ENCODE measurements around the gene C13orf46. TPM values are rescaled to one million over a fixed set of nuclear protein-coding genes. Genes with fewer than 3 reads are reported as not detected.

The C13orf46 gene
- polyA plus RNA-seq, 2 of the 4 experiments (the other 2 are of a cell fraction): 0.05 to 0.13 TPM

DNA sequence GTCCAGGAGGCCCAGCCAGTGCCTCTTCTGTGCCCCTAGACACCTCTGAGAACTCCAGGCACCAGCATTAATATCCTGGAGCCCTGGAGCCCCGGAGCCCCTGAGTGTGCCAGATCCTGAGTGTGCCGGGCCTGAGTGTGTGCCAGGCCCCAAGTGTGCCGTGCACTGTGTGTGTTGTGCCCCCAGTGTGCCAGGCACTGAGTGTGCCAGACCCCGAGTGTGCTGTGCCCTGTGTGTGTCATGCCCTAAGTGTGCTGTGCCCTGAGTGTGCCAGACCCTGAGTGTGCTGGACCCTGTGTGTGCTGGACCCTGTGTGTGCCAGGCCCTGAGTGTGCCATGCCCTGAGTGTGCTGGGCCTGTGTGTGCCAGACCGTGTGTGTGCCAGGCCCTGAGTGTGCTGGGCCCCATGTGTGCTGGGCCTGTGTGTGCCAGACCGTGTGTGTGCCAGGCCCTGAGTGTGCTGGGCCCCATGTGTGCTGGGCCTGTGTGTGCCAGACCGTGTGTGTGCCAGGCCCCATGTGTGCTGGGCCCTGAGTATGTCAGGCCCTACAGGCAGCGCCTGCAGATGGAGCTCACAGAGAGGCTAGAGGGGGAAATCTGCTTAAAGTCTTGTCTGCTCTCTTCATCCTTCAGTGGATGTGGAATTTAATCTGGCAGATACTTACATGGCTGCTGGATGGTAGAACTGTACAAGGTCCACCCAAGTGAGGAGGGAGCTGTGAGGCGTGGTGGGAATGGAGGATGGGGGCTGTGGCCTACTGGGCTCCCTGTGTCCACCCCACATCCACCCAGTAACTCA is 53.9 kb downstream of the C13orf46 start:
- Histone ChIP-seq H3K4me1 (no peaks in the 10 kb centered on the region), H3K9me3 (peaks cover 19% of the 10 kb centered on the region; the same call in 2 of the 3 replicates), H3K4me3 (no peak overlapping the region), H3K27ac (no peak overlapping the region), H3K4me2 (no peak overlapping the region)
- DNase-seq (ENCODE audit: low read depth in 1 of 2, low spot score in 1 of 2) (no peak), ATAC-seq (no peak), FAIRE-seq (no peak)
- TF ChIP-seq GATA3 (IDR thresholded peaks at IDR 0.05; ENCODE audit: borderline replicate concordance): no peak
- no peak for TF ChIP-seq TP53 (CRISPR knock-in tag; IDR thresholded peaks at IDR 0.05)
- no peak for TF ChIP-seq BHLHE40 (IDR thresholded peaks at IDR 0.05; ENCODE audit: low read depth, low read length)
- no peak for TF ChIP-seq RFX5 (IDR thresholded peaks at IDR 0.05)
- TF ChIP-seq PBX3 (IDR thresholded peaks at IDR 0.05): no peak
- TF ChIP-seq ZNF302 (CRISPR knock-in tag; IDR thresholded peaks at IDR 0.05): no peak
- no peak for TF ChIP-seq POLR2AphosphoS2 (conservative IDR thresholded peaks at IDR 0.05; ENCODE audit: low read length)
- TF ChIP-seq EHMT2 (IDR thresholded peaks at IDR 0.05; ENCODE audit: low read depth): no peak
- POLR2A ChIA-PET: no interaction called here
- WGBS (ENCODE audit: missing lambda C conversion rate): 37% methylated on average over 4 of the region's 9 CpGs
- CTCF ChIA-PET: no interaction called here

DNA sequence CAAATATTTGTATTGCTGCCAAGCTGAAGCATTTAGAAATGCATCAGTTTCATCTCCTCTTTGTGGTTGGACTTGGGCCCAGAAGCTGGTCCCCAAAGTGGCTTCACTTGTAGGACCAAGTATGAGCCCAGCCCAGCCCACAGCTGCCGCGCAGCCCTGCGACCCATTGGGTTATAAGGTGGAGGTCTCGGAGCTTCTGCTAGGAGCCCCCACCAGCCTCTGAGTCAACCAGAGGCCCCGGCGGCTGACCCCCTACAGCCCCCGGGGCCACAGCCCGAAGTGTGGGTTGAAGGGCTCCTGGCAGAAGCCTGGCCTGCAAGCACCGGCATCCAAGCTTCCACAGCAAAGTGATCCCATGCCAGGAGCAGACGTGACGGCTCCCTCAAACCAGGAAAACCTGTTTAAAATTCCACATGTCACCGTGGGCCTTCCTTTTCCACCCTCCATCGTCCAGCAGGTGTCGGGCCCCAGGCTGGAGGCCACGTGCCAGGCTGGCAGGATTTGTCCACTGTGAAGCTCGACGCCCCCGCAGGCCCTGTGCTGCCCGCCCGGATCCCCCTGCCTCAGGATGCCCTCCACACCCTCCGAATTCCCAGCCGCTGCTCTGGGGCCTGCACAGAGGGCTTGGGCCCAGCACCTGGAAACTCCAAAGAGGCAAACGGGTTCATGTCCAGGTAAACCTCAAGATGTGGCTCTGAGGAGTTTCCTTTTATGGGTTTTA is 54.7 kb downstream of the C13orf46 start:
- DNase-seq (ENCODE audit: low read depth in 1 of 2, low spot score in 1 of 2): no peak
- Histone ChIP-seq H3K4me1 (no peaks in the 10 kb centered on the region), H3K27ac (no peak overlapping the region), H3K4me3 (no peak overlapping the region), H3K4me2 (no peak overlapping the region), H3K9me3 (peaks cover 19% of the 10 kb centered on the region; the same call in 2 of the 3 replicates)
- no peak for FAIRE-seq
- WGBS (ENCODE audit: missing lambda C conversion rate): 83% methylated on average over 16 of the region's 23 CpGs
- no peak for ATAC-seq
- no peak for TF ChIP-seq ZC3H11A (IDR thresholded peaks at IDR 0.05)
- TF ChIP-seq EP300 (IDR thresholded peaks at IDR 0.05): no peak
- no peak for TF ChIP-seq ESRRA (IDR thresholded peaks at IDR 0.05; ENCODE audit: borderline replicate concordance, low read length)
- CTCF ChIA-PET: no interaction called here
- POLR2A ChIA-PET: no interaction called here

DNA sequence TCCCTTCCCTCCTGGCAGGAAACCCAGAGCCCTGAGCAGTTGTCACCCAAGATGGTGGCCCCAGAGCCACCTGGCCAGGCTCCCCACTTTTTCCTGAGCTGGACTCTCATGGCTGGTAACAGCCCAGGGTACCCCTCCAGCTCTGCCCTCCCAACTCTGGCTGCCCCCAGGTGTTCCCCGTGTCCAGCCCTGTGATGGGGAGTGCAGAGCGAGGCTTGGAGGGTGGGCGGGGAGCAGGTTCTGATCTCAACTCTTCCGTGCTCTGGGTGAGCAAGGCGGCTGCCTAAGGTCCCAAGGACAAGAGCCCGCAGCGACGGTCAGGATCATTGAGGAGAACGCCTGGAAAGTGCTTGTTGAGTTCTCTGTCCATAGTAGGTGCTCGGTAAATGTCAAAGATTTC is 55.3 kb downstream of the C13orf46 start:
- no peaks in the 10 kb centered on the region for H3K4me1 ChIP-seq
- H3K4me3 ChIP-seq: no peak overlapping the region
- DNase-seq (ENCODE audit: low read depth in 1 of 2, low spot score in 1 of 2) (no peak), ATAC-seq (no peak), FAIRE-seq (no peak)
- H3K27ac ChIP-seq: no peak overlapping the region
- no peak overlapping the region for H3K4me2 ChIP-seq
- H3K9me3 ChIP-seq: peaks cover 19% of the 10 kb centered on the region; the same call in 2 of the 3 replicates
- ChIA-PET POLR2A (no interaction called here), CTCF (no interaction called here)
- WGBS (ENCODE audit: missing lambda C conversion rate): 85% methylated on average over 10 of the region's 10 CpGs
- TF ChIP-seq ATOH8 (CRISPR knock-in tag; IDR thresholded peaks at IDR 0.05; ENCODE audit: low read depth): no peak
- no peak for TF ChIP-seq REST (IDR thresholded peaks at IDR 0.05)
- TF ChIP-seq NR3C1 (IDR thresholded peaks at IDR 0.05): no peak
- TF ChIP-seq, protein P1, sequence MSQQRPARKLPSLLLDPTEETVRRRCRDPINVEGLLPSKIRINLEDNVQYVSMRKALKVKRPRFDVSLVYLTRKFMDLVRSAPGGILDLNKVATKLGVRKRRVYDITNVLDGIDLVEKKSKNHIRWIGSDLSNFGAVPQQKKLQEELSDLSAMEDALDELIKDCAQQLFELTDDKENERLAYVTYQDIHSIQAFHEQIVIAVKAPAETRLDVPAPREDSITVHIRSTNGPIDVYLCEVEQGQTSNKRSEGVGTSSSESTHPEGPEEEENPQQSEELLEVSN (IDR thresholded peaks at IDR 0.05; ENCODE audit: borderline replicate concordance, low read depth): no peak
- TF ChIP-seq CEBPB (IDR thresholded peaks at IDR 0.05): no peak
- TF ChIP-seq, protein P2, sequence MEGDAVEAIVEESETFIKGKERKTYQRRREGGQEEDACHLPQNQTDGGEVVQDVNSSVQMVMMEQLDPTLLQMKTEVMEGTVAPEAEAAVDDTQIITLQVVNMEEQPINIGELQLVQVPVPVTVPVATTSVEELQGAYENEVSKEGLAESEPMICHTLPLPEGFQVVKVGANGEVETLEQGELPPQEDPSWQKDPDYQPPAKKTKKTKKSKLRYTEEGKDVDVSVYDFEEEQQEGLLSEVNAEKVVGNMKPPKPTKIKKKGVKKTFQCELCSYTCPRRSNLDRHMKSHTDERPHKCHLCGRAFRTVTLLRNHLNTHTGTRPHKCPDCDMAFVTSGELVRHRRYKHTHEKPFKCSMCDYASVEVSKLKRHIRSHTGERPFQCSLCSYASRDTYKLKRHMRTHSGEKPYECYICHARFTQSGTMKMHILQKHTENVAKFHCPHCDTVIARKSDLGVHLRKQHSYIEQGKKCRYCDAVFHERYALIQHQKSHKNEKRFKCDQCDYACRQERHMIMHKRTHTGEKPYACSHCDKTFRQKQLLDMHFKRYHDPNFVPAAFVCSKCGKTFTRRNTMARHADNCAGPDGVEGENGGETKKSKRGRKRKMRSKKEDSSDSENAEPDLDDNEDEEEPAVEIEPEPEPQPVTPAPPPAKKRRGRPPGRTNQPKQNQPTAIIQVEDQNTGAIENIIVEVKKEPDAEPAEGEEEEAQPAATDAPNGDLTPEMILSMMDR (IDR thresholded peaks at IDR 0.05): no peak
- no peak for TF ChIP-seq ZNF302 (CRISPR knock-in tag; IDR thresholded peaks at IDR 0.05)
- TF ChIP-seq, protein P3, sequence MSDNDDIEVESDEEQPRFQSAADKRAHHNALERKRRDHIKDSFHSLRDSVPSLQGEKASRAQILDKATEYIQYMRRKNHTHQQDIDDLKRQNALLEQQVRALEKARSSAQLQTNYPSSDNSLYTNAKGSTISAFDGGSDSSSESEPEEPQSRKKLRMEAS (IDR thresholded peaks at IDR 0.05): no peak
- TF ChIP-seq HDAC2 (IDR thresholded peaks at IDR 0.05): no peak
- TF ChIP-seq FOSL2 (IDR thresholded peaks at IDR 0.05): no peak
- TF ChIP-seq FOSL2 (CRISPR knock-in tag; IDR thresholded peaks at IDR 0.05): no peak
- TF ChIP-seq, protein P4, sequence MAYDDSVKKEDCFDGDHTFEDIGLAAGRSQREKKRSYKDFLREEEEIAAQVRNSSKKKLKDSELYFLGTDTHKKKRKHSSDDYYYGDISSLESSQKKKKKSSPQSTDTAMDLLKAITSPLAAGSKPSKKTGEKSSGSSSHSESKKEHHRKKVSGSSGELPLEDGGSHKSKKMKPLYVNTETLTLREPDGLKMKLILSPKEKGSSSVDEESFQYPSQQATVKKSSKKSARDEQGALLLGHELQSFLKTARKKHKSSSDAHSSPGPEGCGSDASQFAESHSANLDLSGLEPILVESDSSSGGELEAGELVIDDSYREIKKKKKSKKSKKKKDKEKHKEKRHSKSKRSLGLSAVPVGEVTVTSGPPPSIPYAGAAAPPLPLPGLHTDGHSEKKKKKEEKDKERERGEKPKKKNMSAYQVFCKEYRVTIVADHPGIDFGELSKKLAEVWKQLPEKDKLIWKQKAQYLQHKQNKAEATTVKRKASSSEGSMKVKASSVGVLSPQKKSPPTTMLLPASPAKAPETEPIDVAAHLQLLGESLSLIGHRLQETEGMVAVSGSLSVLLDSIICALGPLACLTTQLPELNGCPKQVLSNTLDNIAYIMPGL (CRISPR knock-in tag; IDR thresholded peaks at IDR 0.05; ENCODE audit: borderline replicate concordance): no peak
- no peak for TF ChIP-seq KDM1A (IDR thresholded peaks at IDR 0.05; ENCODE audit: low read depth)
